ENCODE data around the gene CDH18.

CDH18 gene, protein sequence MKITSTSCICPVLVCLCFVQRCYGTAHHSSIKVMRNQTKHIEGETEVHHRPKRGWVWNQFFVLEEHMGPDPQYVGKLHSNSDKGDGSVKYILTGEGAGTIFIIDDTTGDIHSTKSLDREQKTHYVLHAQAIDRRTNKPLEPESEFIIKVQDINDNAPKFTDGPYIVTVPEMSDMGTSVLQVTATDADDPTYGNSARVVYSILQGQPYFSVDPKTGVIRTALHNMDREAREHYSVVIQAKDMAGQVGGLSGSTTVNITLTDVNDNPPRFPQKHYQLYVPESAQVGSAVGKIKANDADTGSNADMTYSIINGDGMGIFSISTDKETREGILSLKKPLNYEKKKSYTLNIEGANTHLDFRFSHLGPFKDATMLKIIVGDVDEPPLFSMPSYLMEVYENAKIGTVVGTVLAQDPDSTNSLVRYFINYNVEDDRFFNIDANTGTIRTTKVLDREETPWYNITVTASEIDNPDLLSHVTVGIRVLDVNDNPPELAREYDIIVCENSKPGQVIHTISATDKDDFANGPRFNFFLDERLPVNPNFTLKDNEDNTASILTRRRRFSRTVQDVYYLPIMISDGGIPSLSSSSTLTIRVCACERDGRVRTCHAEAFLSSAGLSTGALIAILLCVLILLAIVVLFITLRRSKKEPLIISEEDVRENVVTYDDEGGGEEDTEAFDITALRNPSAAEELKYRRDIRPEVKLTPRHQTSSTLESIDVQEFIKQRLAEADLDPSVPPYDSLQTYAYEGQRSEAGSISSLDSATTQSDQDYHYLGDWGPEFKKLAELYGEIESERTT

DNA sequence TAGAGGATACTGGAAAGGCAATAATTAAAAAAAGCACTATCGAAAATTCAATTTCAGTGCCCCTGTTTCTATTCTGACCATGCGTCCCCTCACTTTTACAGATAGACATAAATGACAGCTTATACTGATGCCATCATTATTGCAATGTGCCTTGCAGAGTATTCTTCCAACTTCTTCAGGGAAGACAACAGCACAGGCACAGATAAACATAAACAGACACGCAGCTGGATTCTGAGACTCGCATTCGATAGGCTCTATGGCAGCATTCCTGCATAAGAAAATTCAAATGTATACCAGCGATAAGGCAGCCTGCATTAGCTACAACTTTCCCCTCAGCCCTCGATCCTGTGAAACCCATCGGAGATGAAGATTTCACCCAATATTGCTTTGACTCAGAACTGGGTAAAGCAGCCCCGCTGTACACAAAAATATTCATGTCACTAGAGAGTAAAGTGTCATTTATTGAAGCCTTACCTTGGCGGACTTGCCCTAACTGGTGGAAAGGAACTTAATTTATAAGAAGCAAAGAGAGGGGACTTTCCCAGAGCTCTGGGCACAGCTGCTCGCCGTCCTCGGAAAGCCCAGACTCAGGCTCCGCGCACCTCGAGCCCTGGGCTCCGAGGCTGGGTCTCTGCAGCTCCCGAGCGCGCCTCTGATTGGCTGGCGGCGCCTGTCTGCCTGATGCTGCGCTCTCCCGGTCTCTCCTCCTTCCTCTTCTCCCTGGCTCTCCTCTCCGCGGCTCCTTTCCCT is at the start of gene CDH18:
Gene CDH18 (minus strand): TSS at position 589 of the 750 bp plus-strand sequence. CDS start 149,214 bp downstream, outside the sequence.
- Histone ChIP-seq H3K4me2 (ENCODE audit: insufficient read depth, low read length) (no peak within 1 kb of the TSS), H3K27me3 (ENCODE audit: insufficient read depth, low read length, poor library complexity) (no peaks in the 10 kb centered on the region), H3K9me3 (ENCODE audit: insufficient read depth, low read length, severe bottlenecking) (no peaks in the 10 kb centered on the region), H3K36me3 (ENCODE audit: insufficient read depth, low read length) (no peaks in the 10 kb centered on the region), H3K79me2 (ENCODE audit: insufficient read depth, low read length) (no peaks in the 10 kb centered on the region), H3K27ac (ENCODE audit: low read length) (no peak within 1 kb of the TSS), H4K20me1 (ENCODE audit: insufficient read depth, low read length) (no peaks in the 10 kb centered on the region), H2AFZ (ENCODE audit: low read depth, low read length) (no peak within 1 kb of the TSS), H3K4me3 (ENCODE audit: low read depth in 1 of 2, low read length in 2 of 2) (no peak within 1 kb of the TSS), H3K4me1 (ENCODE audit: insufficient read depth, low read length) (no peaks in the 10 kb centered on the region), H3K9ac (ENCODE audit: low read depth, low read length) (no peak within 1 kb of the TSS)
- DNase-seq (no peak), ATAC-seq (ENCODE audit: insufficient read depth, low read depth) (no peak)
- TF ChIP-seq, protein P1, sequence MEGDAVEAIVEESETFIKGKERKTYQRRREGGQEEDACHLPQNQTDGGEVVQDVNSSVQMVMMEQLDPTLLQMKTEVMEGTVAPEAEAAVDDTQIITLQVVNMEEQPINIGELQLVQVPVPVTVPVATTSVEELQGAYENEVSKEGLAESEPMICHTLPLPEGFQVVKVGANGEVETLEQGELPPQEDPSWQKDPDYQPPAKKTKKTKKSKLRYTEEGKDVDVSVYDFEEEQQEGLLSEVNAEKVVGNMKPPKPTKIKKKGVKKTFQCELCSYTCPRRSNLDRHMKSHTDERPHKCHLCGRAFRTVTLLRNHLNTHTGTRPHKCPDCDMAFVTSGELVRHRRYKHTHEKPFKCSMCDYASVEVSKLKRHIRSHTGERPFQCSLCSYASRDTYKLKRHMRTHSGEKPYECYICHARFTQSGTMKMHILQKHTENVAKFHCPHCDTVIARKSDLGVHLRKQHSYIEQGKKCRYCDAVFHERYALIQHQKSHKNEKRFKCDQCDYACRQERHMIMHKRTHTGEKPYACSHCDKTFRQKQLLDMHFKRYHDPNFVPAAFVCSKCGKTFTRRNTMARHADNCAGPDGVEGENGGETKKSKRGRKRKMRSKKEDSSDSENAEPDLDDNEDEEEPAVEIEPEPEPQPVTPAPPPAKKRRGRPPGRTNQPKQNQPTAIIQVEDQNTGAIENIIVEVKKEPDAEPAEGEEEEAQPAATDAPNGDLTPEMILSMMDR (IDR thresholded peaks at IDR 0.05; ENCODE audit: borderline replicate concordance, extremely low read depth, low read length, poor library complexity, severe bottlenecking): no peak
- TF ChIP-seq EZH2 (IDR thresholded peaks at IDR 0.05; ENCODE audit: borderline replicate concordance, low read depth, low read length, severe bottlenecking): no peak

DNA sequence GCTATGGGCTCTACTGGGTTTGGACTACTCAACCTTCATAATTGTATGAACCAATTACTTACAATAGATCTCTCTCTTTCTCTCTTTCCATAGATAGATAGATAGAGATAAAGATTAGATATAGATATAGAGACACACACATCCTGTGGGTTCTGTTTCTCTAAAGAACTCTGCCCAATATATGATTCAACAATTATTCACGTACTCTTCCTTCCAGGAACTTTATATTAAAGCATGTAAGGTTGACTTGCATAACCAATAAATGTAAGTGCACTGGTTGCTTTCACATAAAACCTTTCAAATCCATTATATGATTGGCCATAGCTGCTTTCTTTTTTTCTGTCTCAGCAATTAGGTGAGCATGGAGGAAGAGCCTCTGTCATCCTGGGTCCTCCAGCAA is 46.7 kb upstream of the CDH18 start:
- Histone ChIP-seq H3K27ac (ENCODE audit: low read length) (no peak overlapping the region), H4K20me1 (ENCODE audit: insufficient read depth, low read length) (no peaks in the 10 kb centered on the region), H3K4me3 (ENCODE audit: low read depth in 1 of 2, low read length in 2 of 2) (no peak overlapping the region), H3K9me3 (ENCODE audit: insufficient read depth, low read length, severe bottlenecking) (no peaks in the 10 kb centered on the region), H2AFZ (ENCODE audit: low read depth, low read length) (no peak overlapping the region), H3K9ac (ENCODE audit: low read depth, low read length) (no peak overlapping the region), H3K79me2 (ENCODE audit: insufficient read depth, low read length) (no peaks in the 10 kb centered on the region), H3K36me3 (ENCODE audit: insufficient read depth, low read length) (no peaks in the 10 kb centered on the region), H3K4me2 (ENCODE audit: insufficient read depth, low read length) (no peak overlapping the region), H3K27me3 (ENCODE audit: insufficient read depth, low read length, poor library complexity) (no peaks in the 10 kb centered on the region), H3K4me1 (ENCODE audit: insufficient read depth, low read length) (no peaks in the 10 kb centered on the region)
- TF ChIP-seq, protein P1 (IDR thresholded peaks at IDR 0.05; ENCODE audit: borderline replicate concordance, extremely low read depth, low read length, poor library complexity, severe bottlenecking): no peak
- TF ChIP-seq EZH2 (IDR thresholded peaks at IDR 0.05; ENCODE audit: borderline replicate concordance, low read depth, low read length, severe bottlenecking): no peak
- ATAC-seq (ENCODE audit: insufficient read depth, low read depth): no peak
- DNase-seq: no peak

DNA sequence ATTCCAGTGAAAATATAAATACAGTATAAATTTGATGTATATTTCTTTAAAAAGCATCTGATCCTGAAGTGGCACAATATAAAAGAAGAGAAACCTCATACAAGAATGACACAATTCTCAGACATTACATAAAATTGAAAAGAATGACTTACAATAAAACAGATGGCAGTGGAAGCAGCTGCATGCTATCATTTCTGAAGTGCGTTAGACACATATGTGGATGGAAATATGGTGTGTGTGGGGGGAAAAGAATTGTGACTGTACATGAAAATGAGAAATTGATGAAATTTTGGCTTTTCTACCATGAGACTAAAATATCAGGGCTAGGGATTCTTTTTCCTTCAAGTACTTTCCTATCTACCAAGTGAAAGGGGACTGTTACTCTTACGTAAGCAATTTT is 45.9 kb upstream of the CDH18 start:
- Histone ChIP-seq H3K27ac (ENCODE audit: low read length) (no peak overlapping the region), H3K9ac (ENCODE audit: low read depth, low read length) (no peak overlapping the region), H4K20me1 (ENCODE audit: insufficient read depth, low read length) (no peaks in the 10 kb centered on the region), H3K27me3 (ENCODE audit: insufficient read depth, low read length, poor library complexity) (no peaks in the 10 kb centered on the region), H3K4me3 (ENCODE audit: low read depth in 1 of 2, low read length in 2 of 2) (no peak overlapping the region), H3K36me3 (ENCODE audit: insufficient read depth, low read length) (no peaks in the 10 kb centered on the region), H3K9me3 (ENCODE audit: insufficient read depth, low read length, severe bottlenecking) (no peaks in the 10 kb centered on the region), H2AFZ (ENCODE audit: low read depth, low read length) (no peak overlapping the region), H3K4me1 (ENCODE audit: insufficient read depth, low read length) (no peaks in the 10 kb centered on the region), H3K79me2 (ENCODE audit: insufficient read depth, low read length) (no peaks in the 10 kb centered on the region), H3K4me2 (ENCODE audit: insufficient read depth, low read length) (no peak overlapping the region)
- no peak for ATAC-seq (ENCODE audit: insufficient read depth, low read depth)
- TF ChIP-seq, protein P1 (IDR thresholded peaks at IDR 0.05; ENCODE audit: borderline replicate concordance, extremely low read depth, low read length, poor library complexity, severe bottlenecking): no peak
- no peak for TF ChIP-seq EZH2 (IDR thresholded peaks at IDR 0.05; ENCODE audit: borderline replicate concordance, low read depth, low read length, severe bottlenecking)
- no peak for DNase-seq

Measured in DND-41 (cell line).